NCI-H2081 (cell line): Measurements from ENCODE around the gene HIVEP1.
A peak's percentile ranks its signal among the peaks of the same experiment; 100 is the strongest.

ENCODE experiments used
- DNase-seq, 2 experiments: peaks; one replicate each; lab custom pipeline; 2025; lab: John Stamatoyannopoulos, UW

Gene HIVEP1

GRCh38 chr6:12048609-12049008 lies 36.5 kb downstream of the HIVEP1 start:
- DNase-seq, result no peak

- no peak for DNase-seq
Measured at GRCh38 chr6:12049165-12049564, 37.1 kb downstream of the HIVEP1 start.

GRCh38 chr6:12051861-12052368 lies 39.8 kb downstream of the HIVEP1 start:
- DNase-seq, result no peak

GRCh38 chr6:12058172-12058961 lies 46.3 kb downstream of the HIVEP1 start:
- no peak for DNase-seq

GRCh38 chr6:12060780-12061609 lies 48.9 kb downstream of the HIVEP1 start:
- peak in 1 of 2 experiments; percentile 8 for DNase-seq

GRCh38 chr6:12062605-12063004 lies 50.5 kb downstream of the HIVEP1 start:
- DNase-seq, result no peak

- DNase-seq, result no peak
Measured at GRCh38 chr6:12064131-12064530, 52.0 kb downstream of the HIVEP1 start.

- DNase-seq, result no peak
Measured at GRCh38 chr6:12064538-12065071, 52.5 kb downstream of the HIVEP1 start.

GRCh38 chr6:12065321-12066140 lies 53.4 kb downstream of the HIVEP1 start:
- no peak for DNase-seq

GRCh38 chr6:12066297-12066696 lies 54.2 kb downstream of the HIVEP1 start:
- DNase-seq, result no peak

- peak in 1 of 2 experiments; percentile 12 for DNase-seq
Measured at GRCh38 chr6:12068899-12069557, 56.9 kb downstream of the HIVEP1 start.

GRCh38 chr6:12069891-12070529 lies 57.9 kb downstream of the HIVEP1 start:
- peak in 1 of 2 experiments; percentile 10 for DNase-seq

GRCh38 chr6:12071064-12071615 lies 59.0 kb downstream of the HIVEP1 start:
- DNase-seq, result no peak

GRCh38 chr6:12075067-12075563 lies 63.0 kb downstream of the HIVEP1 start:
- no peak for DNase-seq

- no peak for DNase-seq
Measured at GRCh38 chr6:12077021-12077710, 65.1 kb downstream of the HIVEP1 start.

- no peak for DNase-seq
Measured at GRCh38 chr6:12078014-12078413, 65.9 kb downstream of the HIVEP1 start.

GRCh38 chr6:12081771-12082170 lies 69.7 kb downstream of the HIVEP1 start:
- no peak for DNase-seq

- no peak for DNase-seq
Measured at GRCh38 chr6:12082368-12082767, 70.3 kb downstream of the HIVEP1 start.

GRCh38 chr6:12083302-12083701 lies 71.2 kb downstream of the HIVEP1 start:
- no peak for DNase-seq

- no peak for DNase-seq
Measured at GRCh38 chr6:12083763-12084162, 71.7 kb downstream of the HIVEP1 start.
